T47D (cell line): ENCODE results near the gene PLCG1.

Source experiments
- DNase-seq, 2 experiments: peaks; one replicate each; pipeline versions ENCODE4 v3.0.0 to v3.0.0-alpha.2; 2011 to 2012; ENCODE audit warnings: low read depth in 1 of 2, low spot score in 1 of 2
- JUND ChIP-seq: IDR thresholded peaks from 2 replicates; pipeline ENCODE4 v1.6.1; 2012; ENCODE audit warnings: low read depth
- in situ Hi-C: cut with HindIII; loops from 2 replicates; pipeline ENCODE4 v1.10.0; 2016; ENCODE audit warnings: low sequenced_read_pairs, low pct_unique_long_range_greater_than_20kb

PLCG1 gene

GRCh38 chr20:41140226-41141133 lies 3.1 kb downstream of the PLCG1 start:
- DNase-seq, result no peak
- no peak for TF ChIP-seq JUND
- in situ Hi-C loops, result no loop called here

GRCh38 chr20:41141153-41141815 lies 3.9 kb downstream of the PLCG1 start:
- TF ChIP-seq JUND, result no peak
- DNase-seq, result no peak
- in situ Hi-C loops, result no loop called here

DNA sequence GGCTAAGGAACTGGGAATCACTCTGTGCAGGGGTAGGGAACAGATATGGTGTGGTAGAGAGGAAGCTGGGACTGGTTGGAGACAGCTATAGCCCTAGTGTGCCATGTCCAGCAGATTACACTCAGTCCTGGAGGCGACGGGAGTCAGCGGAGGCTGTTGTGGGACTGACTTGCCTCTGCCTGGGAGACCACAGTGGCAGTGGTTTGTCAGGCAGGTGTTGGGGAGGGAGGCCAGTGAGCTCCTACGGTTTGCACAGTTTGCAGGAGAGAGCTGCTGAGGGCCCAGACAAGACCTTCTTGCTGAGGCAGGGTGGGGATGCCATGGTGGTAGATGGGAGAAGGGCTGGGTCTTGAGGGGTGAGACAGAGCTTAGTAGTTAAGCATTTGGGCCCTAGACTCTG lies 4.9 kb downstream of the PLCG1 start:
- in situ Hi-C loops, result no loop called here
- no peak for DNase-seq
- no peak for TF ChIP-seq JUND

DNA sequence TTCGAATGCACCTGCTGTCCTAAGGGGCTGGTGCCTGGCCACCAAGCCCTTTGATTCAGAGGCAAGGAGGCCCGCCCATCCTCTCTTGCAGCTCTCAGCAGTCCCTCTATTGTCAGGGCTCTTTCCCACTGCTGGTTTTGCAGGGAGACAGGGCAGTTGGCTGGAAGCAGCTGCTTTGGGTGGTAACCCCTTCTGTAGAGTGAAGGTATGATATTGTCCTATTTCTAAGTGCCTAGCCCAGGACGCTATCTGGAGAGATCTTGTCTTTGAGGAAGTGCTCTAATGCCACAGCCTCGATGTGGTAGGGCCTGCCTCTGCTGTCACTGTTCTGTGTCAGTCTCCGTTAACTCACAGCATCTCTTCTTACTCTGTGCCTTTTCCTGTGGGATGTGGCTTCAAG lies 5.6 kb downstream of the PLCG1 start:
- no peak for DNase-seq
- in situ Hi-C loops, result no loop called here
- no peak for TF ChIP-seq JUND

GRCh38 chr20:41143354-41143753 lies 6.0 kb downstream of the PLCG1 start:
- in situ Hi-C loops, result no loop called here
- TF ChIP-seq JUND, result no peak
- no peak for DNase-seq

DNA sequence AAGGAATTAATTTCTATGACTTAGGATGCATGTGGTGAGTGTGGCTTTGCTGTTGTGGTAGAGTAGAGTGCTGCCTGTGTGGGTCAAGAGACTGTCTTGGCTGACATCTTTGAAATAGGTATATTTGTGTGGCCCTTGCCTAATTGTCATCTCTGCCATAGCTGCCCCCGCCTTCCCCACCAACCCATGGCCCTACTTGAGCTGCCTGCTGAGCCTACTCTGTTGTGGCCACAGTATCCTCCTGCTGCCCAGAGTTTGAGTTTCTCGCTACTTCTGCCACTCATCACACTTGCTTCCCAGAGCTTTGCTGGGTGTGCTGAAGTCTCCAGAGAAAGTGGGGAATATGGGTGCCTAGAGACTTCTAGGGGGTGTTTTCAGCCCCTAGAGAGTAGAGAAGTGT lies 8.0 kb downstream of the PLCG1 start:
- in situ Hi-C loops, result no loop called here
- no peak for DNase-seq
- TF ChIP-seq JUND, result no peak

- DNase-seq, result no peak
- in situ Hi-C loops, result no loop called here
- TF ChIP-seq JUND, result no peak
Observed at GRCh38 chr20:41145821-41146620, 8.7 kb downstream of the PLCG1 start.

DNA sequence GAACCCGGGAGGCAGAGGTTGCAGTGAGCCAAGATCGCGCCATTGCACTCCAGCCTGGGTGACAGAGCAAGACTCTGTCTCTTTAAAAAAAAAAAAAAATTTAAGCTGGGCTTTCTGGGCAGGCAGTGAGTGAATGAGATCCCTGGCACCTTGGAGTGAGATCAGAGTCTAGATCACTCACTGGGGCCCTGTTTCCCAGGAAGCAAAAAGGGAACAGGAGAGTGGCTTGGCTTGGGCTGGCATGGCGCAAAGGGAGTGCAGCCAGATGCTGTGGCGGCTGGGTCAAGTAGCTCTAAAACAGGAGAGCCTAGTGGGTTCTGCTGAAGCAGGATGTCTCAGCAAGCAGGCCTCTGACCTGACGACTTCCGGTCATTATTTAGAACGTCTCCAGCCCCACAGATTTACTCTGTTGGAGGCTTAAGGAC lies 10.4 kb downstream of the PLCG1 start:
- no peak for TF ChIP-seq JUND
- no peak for DNase-seq
- in situ Hi-C loops, result no loop called here

DNA sequence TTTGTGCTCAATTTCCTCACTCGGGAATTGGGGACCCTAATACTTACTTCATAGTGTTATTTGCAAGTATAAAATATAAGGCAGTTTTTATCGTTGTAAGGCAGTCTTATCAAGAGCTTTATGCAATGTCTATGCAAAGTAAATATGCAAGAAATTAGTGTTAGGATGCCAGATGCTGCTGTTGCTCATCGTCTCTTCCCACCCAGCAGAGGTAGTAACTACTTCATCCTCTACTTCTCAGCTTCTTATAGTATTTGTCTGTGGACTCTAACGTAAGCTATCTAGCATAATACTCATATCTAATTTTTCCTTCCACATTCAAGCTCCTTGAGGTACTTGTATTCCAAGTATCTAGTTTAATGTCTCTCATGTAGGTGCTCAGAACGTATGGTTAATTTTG lies 11.6 kb downstream of the PLCG1 start:
- TF ChIP-seq JUND, result no peak
- no peak for DNase-seq
- in situ Hi-C loops, result no loop called here

DNA sequence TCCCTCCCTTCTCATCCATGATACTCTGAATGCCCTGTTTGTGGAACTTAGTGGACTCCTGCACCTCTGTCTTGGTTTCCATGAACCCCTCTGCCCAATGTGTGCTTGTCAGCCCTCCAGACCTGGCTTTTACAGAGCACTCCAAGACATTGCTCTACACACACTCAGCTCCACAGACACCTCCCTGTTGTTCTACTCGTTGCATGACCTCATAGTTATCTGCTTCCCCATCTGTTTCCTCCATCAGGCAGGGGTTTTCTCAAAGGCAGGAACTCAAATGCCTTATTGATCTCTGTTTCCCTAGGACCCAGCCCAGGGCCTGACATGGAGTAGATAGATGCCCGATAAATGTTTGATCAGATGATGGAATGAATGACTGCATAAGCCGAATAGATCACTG lies 13.3 kb downstream of the PLCG1 start:
- in situ Hi-C loops, result no loop called here

DNA sequence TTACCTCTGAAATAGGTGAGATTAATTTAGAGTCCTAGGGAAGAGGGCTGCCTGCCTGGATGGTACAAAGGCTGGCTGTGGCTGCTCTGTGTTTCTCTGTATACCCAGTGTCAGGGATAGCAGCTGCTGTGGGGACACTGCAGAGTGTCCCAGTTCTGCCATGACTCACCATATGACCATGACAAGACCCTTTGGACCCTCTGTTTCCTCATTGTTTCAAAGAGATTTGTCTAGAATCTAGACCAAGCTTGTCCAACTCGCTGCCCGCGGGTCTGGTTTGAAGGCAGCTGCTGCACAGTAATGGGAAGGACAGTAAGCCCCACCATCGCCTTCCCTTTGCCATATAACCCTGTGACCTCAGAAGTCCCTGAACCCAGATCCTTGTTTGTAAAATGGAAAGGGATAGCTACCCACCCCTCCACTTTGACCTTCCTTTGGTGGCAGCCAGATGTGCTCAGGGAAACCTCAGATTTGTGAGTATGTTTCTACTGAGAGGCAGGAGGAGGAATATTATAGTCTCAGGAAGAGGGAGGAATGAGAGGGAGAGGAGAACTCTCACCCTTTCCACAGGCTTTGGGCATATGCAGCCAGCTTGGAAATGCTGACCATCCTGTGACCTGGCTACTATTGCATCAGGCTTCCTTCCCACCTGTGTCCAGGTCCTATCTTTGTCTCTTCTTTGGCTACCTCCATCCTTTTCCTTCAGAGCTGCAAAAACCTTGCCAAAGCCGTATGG lies 14.0 kb downstream of the PLCG1 start:
- in situ Hi-C loops, result no loop called here
- no peak for TF ChIP-seq JUND
- no peak for DNase-seq

More for the DNA sequence above, 13.3 kb downstream of the PLCG1 start:
- TF ChIP-seq JUND, result no peak
- no peak for DNase-seq

DNA sequence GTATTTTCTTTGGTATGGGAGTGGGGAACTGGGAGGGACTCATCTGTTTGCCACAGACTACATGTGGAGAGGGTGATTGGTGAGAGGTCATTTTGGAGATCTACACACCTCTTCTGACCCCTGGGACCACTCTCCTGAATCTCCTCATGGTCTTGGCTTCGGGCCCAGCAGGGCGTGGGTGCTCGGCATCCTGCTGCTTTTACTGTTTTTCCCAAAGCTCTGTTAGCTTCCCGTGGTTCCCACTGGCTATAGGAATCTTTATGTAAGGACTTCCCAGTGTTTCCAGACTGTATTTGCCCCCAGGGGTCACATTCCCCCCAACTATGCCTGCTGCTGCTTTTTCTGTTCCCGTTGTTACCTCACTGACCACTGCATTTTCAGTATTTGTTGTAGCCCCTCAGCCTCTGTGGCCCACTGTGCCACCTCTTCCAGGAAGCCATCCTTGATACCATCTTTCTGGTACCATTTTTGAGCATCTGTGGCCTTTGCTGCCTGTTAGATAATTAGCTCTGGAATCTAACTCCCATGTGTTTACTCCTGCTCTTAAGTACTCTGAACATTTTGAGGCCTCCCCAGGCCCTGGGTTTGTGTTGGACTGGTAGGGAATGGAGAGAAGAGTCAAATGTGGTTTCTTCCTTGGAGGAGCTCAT lies 14.9 kb downstream of the PLCG1 start:
- no peak for TF ChIP-seq JUND
- in situ Hi-C loops, result no loop called here
- no peak for DNase-seq
